Measurements from ENCODE around the gene CLMN. TPM values are rescaled to one million over a fixed set of nuclear protein-coding genes. Genes with fewer than 3 reads are reported as not detected.

The CLMN gene
- total RNA-seq, 1 donor: 1.1 TPM

DNA sequence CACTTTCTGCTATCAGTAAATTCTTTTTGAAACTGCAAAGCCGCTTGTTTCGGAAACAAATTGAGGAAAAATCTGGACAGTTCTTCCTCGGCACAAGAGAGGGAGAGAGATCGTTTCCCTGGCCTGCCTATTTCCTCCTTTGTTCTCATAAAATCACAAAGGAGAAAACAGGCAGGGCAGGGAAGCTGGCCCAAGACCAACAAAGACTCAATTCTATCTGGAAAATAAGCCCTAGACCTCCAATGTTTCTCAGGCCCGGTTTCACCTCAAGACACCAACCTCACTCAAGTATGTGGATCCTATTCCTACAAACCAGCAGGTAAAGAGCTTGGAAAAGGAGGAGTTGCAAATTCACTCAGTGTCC lies 181.9 kb downstream of the CLMN start:
- H3K27me3 ChIP-seq (ENCODE audit: insufficient read depth, low read length): no peaks in the 10 kb centered on the region
- DNase-seq (ENCODE audit: insufficient read length, low spot score, missing footprints): no peak
- TF ChIP-seq, protein P1, sequence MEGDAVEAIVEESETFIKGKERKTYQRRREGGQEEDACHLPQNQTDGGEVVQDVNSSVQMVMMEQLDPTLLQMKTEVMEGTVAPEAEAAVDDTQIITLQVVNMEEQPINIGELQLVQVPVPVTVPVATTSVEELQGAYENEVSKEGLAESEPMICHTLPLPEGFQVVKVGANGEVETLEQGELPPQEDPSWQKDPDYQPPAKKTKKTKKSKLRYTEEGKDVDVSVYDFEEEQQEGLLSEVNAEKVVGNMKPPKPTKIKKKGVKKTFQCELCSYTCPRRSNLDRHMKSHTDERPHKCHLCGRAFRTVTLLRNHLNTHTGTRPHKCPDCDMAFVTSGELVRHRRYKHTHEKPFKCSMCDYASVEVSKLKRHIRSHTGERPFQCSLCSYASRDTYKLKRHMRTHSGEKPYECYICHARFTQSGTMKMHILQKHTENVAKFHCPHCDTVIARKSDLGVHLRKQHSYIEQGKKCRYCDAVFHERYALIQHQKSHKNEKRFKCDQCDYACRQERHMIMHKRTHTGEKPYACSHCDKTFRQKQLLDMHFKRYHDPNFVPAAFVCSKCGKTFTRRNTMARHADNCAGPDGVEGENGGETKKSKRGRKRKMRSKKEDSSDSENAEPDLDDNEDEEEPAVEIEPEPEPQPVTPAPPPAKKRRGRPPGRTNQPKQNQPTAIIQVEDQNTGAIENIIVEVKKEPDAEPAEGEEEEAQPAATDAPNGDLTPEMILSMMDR (IDR thresholded peaks at IDR 0.05; ENCODE audit: extremely low read depth, low read depth, low read length): no peak
- H3K79me2 ChIP-seq (ENCODE audit: insufficient read depth, low read length): peaks cover 90% of the 10 kb centered on the region
- peaks cover 50% of the 10 kb centered on the region for H4K20me1 ChIP-seq (ENCODE audit: insufficient read depth, low read length)
- H3K9me3 ChIP-seq (ENCODE audit: low read depth, low read length): no peaks in the 10 kb centered on the region
- H3K27ac ChIP-seq (ENCODE audit: low read depth, low read length): no peak overlapping the region
- H3K4me2 ChIP-seq (ENCODE audit: insufficient read depth, low read length): no peak overlapping the region
- H3K4me3 ChIP-seq (ENCODE audit: insufficient read depth, low read length): no peak overlapping the region
- no peak overlapping the region for H2AFZ ChIP-seq (ENCODE audit: low read length)
- H3K4me1 ChIP-seq (ENCODE audit: insufficient read depth, low read length): peaks cover 20% of the 10 kb centered on the region
- H3K36me3 ChIP-seq (ENCODE audit: insufficient read depth, low read length): no peaks in the 10 kb centered on the region

DNA sequence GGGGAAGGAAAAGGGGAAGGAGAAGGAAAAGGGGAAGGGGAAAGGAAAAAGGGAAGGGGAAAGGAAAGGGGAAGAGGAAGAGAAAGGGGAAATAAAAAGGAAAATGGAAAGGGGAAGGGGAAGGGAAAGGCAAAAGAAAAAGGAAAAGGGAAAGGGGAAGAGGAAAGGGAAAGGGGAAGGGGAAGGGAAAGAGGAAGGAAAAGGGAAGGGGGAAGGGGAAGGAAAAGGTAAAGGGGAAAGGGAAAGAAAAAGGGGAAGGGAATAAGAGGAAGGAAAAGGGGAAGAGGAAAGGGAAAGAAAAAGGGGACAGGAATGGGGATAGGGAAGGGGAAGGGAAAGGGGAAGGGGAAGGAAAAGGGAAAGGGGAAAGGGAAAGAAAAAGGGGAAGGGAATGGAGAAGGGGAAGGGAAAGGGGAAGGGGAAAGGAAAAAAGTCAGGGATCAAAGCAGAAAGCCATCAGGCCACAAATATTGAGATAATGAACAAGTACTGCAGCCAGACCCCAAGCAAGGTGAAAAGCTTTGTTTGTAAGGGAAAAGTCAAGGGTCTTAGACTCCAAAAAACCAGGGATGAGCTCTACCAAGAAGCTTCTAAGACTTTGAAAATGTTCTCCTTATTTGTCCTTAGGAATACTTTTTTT lies 182.4 kb downstream of the CLMN start:
- Histone ChIP-seq H3K27me3 (ENCODE audit: insufficient read depth, low read length) (no peaks in the 10 kb centered on the region), H2AFZ (ENCODE audit: low read length) (no peak overlapping the region), H3K79me2 (ENCODE audit: insufficient read depth, low read length) (peaks cover 87% of the 10 kb centered on the region), H3K9me3 (ENCODE audit: low read depth, low read length) (no peaks in the 10 kb centered on the region), H3K4me3 (ENCODE audit: insufficient read depth, low read length) (no peak overlapping the region), H4K20me1 (ENCODE audit: insufficient read depth, low read length) (peaks cover 48% of the 10 kb centered on the region), H3K36me3 (ENCODE audit: insufficient read depth, low read length) (no peaks in the 10 kb centered on the region), H3K27ac (ENCODE audit: low read depth, low read length) (no peak overlapping the region), H3K4me1 (ENCODE audit: insufficient read depth, low read length) (peaks cover 20% of the 10 kb centered on the region), H3K4me2 (ENCODE audit: insufficient read depth, low read length) (no peak overlapping the region)
- DNase-seq (ENCODE audit: insufficient read length, low spot score, missing footprints): no peak
- TF ChIP-seq, protein P1 (IDR thresholded peaks at IDR 0.05; ENCODE audit: extremely low read depth, low read depth, low read length): no peak

DNA sequence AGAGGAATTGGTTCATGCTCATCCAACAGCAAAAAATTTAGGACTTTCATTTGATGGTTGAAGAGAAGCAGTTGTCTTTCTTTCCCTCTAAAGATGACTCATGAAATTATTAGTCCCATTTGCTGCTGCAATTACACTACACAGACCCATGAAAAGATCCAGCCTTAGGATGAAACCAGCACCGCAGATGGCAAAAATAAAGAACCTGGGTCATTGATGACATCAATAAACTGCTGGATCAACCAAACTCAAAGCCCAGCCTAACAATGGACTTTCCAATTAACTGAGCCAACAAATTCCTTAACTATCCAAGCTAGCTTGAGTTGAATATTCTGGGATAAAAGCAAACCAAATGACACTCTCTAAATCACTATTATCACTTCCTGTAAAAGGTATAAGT lies 183.1 kb downstream of the CLMN start:
- Histone ChIP-seq H3K27ac (ENCODE audit: low read depth, low read length) (no peak overlapping the region), H3K27me3 (ENCODE audit: insufficient read depth, low read length) (no peaks in the 10 kb centered on the region), H2AFZ (ENCODE audit: low read length) (no peak overlapping the region), H3K79me2 (ENCODE audit: insufficient read depth, low read length) (peaks cover 82% of the 10 kb centered on the region), H3K4me3 (ENCODE audit: insufficient read depth, low read length) (no peak overlapping the region), H3K4me1 (ENCODE audit: insufficient read depth, low read length) (peaks cover 20% of the 10 kb centered on the region), H3K4me2 (ENCODE audit: insufficient read depth, low read length) (no peak overlapping the region), H4K20me1 (ENCODE audit: insufficient read depth, low read length) (peaks cover 44% of the 10 kb centered on the region), H3K36me3 (ENCODE audit: insufficient read depth, low read length) (no peaks in the 10 kb centered on the region), H3K9me3 (ENCODE audit: low read depth, low read length) (no peaks in the 10 kb centered on the region)
- no peak for DNase-seq (ENCODE audit: insufficient read length, low spot score, missing footprints)
- TF ChIP-seq, protein P1 (IDR thresholded peaks at IDR 0.05; ENCODE audit: extremely low read depth, low read depth, low read length): no peak

DNA sequence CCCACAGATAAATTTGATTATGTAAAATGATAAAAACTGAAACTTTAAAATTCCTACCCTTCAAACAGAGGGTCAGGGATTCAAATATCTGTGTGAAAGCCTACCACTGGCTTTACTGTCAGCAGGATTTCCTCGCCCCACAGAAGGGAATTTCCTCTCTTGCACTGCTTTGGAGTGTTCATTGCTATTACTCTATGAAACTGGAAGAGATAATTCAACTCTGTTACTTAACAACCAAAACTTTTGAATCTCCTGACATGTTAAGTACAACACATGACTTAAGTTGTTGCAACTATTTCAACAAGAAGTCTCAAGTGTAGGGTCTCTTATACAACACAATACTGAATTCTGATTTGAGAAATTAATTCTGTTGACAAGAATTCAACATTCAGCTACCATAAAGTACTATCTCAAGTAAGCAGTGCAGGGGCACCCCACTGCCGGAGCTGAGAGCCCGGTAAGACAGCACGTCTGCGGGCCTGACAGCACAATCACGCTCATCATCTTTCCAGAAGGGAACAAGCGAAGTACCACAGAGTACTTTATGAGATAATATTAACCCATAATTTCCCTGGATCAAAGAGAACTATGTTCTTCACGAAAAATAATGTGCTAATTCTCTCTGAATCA lies 185.3 kb downstream of the CLMN start:
- H2AFZ ChIP-seq (ENCODE audit: low read length): no peak overlapping the region
- H3K27me3 ChIP-seq (ENCODE audit: insufficient read depth, low read length): no peaks in the 10 kb centered on the region
- peaks cover 4% of the 10 kb centered on the region for H3K4me1 ChIP-seq (ENCODE audit: insufficient read depth, low read length)
- TF ChIP-seq, protein P1 (IDR thresholded peaks at IDR 0.05; ENCODE audit: extremely low read depth, low read depth, low read length): no peak
- H3K27ac ChIP-seq (ENCODE audit: low read depth, low read length): no peak overlapping the region
- DNase-seq (ENCODE audit: insufficient read length, low spot score, missing footprints): no peak
- H3K4me3 ChIP-seq (ENCODE audit: insufficient read depth, low read length): no peak overlapping the region
- peaks cover 3% of the 10 kb centered on the region for H3K36me3 ChIP-seq (ENCODE audit: insufficient read depth, low read length)
- H4K20me1 ChIP-seq (ENCODE audit: insufficient read depth, low read length): peaks cover 34% of the 10 kb centered on the region
- no peaks in the 10 kb centered on the region for H3K9me3 ChIP-seq (ENCODE audit: low read depth, low read length)
- no peak overlapping the region for H3K4me2 ChIP-seq (ENCODE audit: insufficient read depth, low read length)
- H3K79me2 ChIP-seq (ENCODE audit: insufficient read depth, low read length): peaks cover 72% of the 10 kb centered on the region
